NCI-H510A (cell line): ENCODE results near the gene CLEC16A.

Source experiments
- DNase-seq: peaks from one replicate; lab custom pipeline; 2025; lab: John Stamatoyannopoulos, UW

CLEC16A gene

DNA sequence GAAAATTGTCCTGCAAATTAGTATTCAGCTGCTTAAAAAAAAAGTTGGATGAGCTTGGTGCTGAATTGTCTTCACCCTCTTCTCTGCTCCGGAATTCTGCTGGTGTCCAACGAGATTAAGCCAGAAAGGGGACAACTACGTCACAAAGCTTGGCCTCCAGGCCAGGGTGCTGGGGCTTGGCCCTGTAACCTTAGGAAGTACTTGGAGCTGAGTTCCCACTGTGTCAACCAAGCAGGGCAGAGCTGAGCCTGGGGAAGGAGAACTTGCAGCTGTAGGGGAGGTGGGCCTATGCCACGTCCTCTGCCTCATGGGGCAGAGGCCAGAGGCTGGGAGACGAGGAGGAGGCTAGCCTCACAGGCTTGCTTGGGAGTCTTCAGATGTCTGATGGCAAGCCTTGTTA is 71.2 kb downstream of the CLEC16A start:
- DNase-seq = no peak

DNA sequence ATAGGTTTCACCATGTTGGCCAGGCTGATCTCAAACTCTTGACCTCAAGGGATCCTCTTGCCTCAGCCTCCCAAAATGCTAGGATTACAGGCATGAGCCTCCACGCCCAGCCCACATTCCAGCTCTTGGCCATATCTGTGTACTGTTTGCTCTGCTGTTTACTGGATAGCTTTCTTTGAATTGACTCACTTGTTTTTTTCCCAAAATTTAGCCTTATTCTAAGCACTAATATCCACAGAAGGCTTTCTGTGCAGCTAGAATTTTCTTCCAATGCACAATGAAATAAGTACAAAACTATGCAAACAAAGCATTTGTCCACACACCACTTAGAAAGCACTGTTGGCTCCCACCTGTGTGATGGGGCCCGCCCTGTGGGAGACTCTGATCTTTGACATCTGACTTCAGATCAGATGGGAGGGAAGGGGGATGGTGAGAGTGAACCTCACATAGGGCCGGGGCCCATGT is 72.2 kb downstream of the CLEC16A start:
- DNase-seq = no peak

DNA sequence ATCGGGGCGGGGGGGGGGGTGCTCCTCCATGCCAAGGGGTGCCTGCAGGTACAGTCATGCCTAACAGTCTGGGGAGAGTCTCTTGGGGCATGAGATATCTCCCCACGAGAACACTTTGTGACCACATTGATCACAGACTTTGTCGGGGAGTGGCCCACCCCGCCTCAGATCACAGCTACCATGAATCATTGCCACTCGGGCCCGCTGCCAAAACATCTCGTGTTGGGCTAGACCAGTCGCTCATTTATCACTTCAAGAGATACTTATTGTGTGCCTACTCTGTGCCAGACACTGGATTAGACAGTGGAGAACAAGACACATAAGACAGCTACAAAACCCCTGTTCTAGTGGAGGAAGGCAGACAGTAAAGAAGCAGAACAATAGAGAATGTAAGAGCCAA is 72.6 kb downstream of the CLEC16A start:
- DNase-seq = no peak

DNA sequence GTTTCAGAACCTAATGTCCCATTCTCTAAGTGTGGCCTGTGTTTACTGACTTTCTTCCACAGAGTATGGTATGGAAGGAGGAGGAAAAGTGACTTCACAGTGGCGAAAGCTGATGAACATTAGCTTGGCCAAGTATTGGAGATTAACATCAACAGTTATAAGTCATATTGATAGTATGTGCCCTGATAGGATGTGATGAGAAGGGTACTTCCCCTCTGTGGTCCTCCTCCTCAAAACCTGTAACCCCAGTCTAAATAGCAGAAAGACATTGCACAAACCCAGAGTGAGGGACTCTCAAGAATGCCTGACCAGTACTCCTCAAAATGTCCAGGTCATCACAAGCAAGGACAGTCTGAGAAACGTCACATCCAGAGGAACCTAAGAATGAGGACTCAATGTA is 73.1 kb downstream of the CLEC16A start:
- DNase-seq = no peak

DNA sequence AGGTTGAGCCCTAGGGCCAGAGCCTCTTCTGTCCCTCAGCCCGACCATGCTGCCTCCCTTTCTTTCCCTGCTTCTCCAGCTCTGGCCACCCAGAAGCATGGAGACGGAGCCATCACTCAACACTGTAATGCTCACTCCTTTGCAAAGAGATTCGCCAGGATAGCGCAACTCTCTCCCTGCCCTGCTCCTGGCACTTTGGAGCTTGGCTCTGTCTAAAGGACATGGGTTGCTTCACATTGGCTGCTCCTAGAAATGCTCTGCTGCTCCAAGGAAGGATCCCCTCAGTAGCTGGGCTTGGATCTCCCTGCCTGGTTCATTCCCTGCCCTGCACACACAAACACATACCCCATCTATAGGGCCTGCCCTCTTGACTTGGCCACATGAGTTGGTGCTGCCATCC is 76.0 kb downstream of the CLEC16A start:
- DNase-seq = no peak

DNA sequence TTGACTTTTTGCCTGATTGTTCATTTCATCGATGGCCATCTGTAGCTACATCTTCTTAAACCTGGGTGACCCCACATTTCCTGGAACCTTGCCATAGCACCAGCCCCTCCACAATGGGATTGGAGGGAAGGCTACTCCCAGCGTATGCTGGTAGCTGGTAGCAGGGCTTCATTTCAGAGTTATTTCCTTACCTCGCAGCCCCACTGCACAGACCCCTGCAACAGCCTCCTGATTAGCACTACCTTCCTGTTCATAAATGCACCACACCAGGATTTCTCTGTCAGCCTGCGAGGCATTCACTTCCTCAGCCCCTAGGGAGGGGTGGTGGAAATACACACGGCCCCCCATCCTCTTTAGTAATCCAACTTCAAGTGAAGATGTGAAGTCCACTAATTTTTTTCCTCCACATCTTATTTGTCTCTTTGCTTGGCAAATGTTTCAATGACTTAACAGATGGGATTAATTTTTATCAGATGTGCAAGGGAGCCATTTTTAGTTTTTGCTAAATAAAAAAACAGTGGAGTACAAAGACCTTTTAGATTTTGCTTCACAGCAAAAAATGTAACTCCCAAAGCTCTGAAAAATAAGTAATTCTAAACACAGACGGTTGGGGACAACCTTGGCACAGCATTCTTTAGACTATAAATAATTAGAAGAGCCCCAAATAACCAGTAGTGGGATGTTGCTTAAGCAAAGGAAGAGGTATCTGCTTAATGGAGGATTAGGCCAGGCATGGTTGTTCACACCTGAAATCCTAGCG is 76.6 kb downstream of the CLEC16A start:
- DNase-seq = no peak

DNA sequence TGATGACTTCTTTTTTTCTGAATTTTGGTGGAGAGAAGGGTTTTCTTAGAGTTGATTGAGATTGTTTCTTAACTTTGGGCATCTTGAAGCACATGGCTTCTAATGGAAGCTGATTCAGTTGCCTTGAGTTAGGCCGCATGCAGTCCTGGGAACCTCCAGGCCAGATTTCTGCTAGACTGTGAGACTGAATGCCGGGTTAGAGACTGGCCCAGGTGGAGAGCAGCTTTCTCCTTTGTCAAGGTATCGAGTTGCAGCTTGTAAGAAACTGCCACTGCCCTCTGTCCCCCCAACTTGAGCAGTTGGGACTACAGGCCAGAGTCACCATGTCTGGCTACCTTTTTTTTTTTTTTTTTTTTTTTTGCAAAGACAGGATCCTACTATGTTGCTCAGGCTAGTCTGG is 77.6 kb downstream of the CLEC16A start:
- no peak for DNase-seq

DNA sequence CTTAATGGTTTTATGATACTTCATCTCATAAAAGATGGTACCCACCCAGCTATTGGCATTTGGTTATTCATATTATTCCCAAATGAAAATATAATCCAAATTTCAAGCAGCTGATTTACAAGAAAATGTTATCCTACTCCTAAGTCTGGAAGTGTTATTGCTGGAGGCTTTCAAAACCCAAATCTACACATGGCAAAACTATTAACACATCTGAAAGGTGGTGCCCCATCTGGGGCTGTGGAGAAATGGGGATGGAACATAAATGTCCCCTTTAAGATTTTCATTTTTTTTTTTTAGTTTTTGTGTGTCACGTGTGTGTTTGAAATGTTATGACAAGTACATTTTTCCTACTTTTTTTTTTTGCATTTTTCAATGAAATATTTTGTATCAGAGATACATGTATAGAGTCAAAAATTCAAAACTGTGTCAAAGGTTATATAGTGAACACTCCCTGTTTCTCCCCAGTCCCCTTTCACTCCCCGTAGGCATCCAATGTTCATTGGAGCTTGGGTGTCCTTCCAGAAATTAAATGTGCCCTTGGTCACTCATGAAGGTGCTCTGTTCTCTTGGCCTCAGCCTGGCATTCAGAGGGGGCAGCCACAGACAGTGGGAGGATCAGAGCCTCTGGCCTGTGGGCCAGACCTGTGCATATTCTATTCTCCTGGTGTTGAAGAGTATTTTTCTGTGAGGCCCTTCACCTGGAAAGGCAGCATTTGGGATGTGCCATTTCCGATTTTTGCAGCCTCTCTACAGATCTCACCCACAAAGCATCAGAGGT is 79.1 kb downstream of the CLEC16A start:
- no peak for DNase-seq

DNA sequence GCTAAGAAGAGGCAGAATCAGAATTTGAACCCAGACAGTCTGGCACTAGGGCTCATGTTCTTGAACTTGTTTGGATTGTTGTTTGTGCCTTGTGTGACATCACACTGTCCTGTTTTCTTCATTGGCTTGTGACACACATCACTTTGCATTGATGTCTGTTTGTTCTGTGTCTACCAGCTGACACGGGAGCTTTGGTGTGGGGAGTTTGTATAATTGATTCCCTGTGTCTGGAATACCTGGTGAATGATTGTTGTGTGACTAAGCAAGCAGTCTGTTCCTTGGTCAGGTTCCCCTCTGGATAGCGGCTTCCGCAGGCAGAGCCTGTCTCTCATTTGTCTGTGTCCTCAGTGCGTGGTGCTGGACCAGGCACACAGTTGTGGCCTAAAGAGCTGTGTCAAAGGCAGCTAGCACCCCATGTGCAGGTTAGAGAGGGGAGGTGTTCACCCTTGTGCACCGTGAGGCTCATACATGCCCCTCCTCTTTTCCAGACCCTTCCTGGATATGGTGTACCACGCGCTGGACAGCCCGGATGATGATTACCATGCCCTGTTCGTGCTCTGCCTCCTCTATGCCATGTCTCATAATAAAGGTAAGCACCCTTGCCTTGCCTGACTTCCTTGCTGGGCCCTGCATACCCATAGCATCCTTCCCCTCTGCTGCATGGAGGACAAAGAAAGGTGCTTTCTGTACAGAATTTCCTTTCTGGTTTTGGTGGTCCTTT is 80.1 kb downstream of the CLEC16A start:
- DNase-seq = no peak

DNA sequence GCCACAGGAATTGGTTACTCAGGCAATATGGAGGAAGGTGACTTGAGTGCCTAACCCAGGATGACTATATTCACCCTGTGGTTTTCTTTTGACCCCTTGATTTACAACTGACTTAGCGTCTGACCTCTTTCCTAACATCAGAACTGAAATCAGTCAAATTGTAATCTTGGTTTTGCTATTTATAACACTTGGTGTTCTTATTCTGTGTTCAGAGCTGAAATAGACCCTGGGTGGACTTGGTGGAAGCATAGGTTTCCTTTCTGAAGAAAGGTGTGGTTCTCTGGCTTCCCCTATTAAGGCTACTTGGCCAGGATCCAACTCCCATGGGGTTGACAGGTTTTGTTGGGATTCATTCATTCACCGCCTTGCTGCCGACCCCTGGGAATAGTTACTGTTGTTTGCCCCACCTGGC is 80.8 kb downstream of the CLEC16A start:
- DNase-seq = no peak

DNA sequence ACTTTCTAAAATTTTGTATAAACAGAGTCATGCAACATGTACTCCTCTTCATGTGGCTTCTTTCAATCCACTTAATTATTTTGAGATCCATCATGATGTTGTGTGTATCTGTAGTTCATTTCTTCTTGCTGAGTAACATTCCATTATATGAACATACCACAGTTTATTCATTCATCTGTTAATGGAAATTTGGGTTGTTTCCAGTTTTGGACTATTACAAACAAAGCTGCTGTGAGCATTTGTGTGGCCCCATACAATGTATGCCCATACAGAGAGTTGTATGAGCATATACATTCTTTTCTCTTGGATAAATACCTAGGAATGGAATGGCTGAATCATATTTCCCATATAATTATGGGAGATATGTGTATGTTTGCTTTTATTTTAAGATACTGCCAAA is 85.6 kb downstream of the CLEC16A start:
- no peak for DNase-seq

DNA sequence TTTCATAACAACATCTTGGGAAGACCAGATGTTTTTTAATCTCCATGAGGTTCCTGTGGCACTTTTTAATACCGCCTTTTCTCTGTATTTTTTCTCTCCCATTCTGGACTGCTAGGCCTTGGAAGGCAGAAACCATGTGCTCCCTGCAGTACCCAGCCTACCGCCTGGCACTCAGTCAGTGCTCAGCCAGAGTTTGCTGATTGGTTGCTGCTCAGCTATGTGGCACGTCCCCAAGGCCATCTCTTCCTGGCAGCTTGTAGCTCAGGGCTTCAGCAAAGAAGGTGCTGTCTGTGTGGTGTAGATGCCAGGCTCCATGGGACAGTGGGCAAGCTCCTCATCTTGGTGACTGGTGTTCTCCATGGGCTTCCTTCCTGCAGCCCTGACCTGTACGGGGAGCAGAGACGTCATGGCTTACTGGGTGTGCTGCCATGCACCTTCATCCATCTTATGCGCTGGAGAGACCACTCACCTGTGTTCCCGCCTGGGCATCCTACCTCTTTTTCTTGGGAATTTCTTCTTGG is 86.7 kb downstream of the CLEC16A start:
- DNase-seq = no peak

DNA sequence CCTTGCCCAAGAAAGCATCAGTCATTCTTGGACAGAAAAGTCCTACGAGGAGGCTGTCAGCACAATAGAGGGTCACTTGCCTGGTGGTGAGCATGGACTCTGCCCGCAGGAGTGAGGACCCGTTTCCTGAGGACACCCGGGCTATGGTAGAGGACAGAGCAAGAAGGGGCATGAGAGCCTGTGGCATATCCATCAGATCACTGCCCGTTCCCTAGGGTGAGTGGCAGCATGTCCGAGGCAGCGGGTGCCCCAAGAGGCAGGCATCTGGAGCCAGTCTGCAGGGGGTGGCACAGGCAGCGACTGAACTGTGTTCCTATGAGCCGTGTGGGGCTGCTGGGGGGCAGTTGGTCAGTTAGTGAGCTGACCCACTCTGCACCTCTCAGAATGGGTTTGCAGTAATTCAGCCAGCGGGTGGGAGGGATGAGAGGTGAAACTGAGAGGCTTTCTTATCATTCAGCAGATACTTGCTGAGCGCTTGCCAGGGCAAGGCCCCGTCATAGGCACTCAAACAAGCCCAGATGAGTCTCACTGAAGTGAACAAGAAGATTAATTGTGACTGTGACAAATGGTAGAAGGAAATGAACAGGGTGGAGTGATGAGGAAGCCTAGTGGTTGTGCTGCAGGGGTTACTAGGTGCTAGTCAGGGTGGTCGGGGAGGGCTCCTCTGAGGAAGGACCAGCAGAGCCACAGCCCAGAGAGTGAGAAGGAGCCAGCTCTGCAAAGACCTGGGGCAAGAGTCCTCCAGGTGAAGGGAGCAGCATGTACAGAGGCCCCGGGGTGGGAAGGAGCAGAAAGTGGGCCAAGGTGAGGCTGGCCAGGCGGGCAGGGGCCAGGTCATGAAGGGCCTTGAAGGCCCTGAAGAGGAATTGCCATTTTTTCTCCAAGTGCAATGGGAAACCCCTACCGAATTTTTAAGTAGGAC is 87.9 kb downstream of the CLEC16A start:
- DNase-seq = no peak

DNA sequence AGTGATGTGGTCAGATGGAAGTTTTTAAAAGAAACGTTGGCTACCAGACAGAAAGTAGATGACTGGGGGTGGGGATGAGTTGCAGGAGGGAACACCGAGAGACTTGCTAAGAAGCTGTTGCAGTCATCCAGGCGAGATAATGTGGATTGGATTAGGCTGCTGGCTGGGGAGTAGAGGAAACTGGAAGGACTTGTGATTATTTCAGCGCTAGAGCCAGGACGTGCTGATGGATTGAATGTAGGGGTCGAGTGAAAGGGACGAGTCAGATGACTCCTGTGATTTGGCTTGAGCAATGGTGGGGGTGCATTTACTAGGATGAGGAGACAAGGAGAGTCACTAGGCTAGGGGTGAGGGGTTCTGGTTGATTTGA is 88.5 kb downstream of the CLEC16A start:
- DNase-seq = no peak

DNA sequence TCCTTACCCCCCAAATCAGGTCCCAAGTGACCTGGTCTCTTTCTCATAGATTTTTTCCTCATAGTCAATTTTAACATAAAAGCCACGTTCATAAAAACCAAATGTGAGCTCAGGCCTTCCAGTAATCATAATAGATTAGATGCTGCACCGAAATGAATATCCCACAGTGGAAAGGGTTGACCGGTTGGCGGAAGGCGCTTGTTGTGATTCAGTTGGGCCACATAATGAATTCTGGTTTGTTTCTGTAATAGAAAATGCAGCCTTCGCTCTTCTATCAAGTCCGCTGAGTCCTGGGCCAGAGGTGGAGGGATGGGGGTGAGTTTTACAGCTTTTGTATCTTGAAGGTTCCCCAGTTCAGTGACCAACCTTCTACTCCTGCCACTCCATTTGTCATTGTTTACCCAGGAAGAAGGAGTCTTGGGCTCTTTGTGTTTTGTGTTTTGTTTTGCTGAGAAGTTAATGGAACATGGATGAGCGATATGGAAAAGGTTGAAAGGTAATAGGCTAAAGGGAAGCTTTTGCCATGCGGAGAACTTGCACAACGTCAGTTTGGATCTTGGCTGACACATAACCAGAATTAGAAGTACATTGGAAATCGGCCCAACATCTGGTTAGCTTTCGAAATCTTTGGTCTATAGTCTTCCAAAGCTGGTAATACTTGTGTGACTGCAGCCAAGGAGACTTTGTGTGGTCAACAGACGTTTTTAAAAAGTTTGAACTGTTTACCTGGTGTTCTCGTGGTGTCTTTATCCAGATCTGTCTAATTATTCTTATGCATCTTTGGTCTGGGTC is 89.5 kb downstream of the CLEC16A start:
- DNase-seq = no peak

DNA sequence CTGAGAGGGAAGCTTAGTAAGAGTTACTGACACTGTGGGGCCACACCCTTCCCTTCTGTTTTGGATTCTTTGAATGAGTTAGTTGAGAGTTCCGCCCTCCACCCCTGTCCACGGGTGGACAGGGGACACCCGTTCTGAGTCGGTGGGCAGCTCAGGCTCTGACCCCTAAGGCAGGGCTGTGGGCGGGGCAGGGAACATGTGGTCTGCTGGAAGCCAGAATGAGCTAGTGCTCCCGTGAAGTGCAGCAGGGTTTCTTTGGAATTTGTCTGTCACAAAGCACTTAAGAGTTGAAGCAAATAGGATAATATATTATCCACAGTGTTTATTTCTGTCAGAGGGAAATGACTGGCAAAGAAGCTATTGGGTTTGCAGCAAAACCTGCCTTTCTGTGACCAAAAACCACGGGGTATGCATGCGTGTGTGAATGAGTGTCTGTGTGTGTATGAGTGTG is 90.1 kb downstream of the CLEC16A start:
- DNase-seq = no peak

DNA sequence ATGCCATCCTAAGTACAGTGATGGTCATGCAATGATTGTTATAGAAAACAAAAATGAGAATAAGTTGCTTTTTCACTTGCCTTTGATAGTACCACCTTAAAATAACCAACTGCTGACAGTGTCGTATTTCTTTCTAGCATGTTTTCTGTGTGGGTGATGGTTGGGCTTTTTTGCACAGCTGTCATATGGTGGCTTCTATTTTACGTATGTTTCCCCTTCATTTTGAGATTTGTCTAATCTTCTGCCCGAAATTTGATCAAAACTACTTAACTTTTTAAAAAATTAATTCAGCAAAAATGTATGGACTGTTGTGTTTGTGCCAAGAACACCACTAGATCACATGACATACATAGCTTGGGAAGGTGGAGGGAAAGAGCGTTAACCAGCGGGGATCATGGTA is 90.7 kb downstream of the CLEC16A start:
- DNase-seq = no peak

DNA sequence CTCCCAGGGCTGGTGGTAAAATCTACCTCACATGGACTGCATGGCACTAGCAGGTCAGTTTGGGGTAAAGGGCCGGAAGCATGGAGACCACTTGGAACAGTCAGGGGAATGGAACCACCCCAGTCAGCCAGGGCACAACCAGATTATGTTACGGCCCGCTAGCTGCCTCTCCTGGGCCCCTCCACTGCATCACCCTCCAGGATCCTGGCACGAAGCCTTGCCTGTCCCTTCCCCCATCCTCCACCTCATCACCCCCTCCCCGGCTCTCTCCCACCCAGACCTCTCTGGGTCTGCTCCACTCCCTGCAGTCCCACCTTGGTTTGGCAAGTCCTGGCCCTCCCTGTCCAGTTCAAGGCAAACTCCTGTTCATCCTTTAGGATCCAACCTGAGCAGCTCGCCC is 91.7 kb downstream of the CLEC16A start:
- DNase-seq = no peak

DNA sequence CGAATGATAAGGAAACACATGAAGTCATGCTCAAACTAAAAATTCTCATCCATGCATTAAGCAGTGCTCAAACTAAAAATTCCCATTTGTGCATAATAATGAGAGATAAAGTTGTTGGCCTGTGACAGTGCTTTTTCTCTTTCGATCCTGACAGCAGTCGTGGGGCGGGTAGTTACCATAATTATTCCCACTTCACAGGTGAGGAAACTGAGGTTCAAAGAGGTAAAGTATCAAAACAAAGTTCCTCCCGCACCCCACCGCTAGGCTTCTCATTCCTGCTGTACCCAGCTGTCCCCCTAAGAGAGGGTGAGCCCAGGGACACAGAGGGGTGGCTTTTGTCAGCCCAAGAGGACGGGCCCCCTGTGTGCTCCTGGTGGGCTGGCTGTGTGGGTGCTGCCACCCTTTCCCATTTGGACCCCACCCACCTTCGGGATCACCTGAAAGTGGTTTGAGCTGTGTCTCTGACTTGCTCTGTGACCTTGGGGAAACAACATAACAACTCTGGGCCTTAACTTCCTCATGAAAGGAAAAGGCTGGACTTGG is 92.6 kb downstream of the CLEC16A start:
- no peak for DNase-seq

DNA sequence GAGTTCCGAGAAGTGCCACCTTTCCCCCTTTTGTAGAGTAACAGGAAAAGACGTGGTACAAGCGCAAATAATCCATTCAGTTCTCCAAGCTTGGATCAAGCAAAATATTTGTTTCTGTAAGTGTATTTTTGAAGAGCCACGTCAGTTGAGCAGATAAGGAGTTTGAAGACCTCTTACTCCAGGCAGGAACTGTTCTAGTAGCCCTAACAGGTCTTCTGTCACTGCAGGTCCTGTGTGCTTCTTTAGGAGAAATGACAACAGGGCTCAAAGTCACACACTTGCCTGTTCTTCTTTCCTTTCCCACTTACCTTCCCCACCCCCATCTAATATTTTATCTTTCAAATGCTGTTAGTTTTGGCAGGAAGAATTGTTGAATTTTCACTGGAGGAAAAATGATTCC is 93.9 kb downstream of the CLEC16A start:
- no peak for DNase-seq
